SK-N-SH (cell line): Measurements from ENCODE around the gene SERPINI1.

Experiments used
- CTCF ChIP-seq: fragments of 200-600 bp; sonication (generic); IDR thresholded peaks from 2 replicates; pipeline ENCODE4 v1.6.1; 2017; ENCODE audit warnings: antibody characterized with exemption, mild to moderate bottlenecking, moderate library complexity
- EP300 ChIP-seq, 2 experiments: IDR thresholded peaks; 2 replicates each; pipeline versions ENCODE4 v1.4.0 to v1.6.1; 2012; ENCODE audit warnings: borderline replicate concordance in 1 of 2, low read depth in 1 of 2, low read length in 1 of 2
- EZH2phosphoT487 ChIP-seq: fragments of 200-600 bp; sonication (generic); IDR thresholded peaks from 2 replicates; pipeline ENCODE4 v1.6.1; 2017; ENCODE audit warnings: low read depth, mixed run types, mild to moderate bottlenecking, antibody characterized with exemption, moderate library complexity, borderline replicate concordance
- GABPA ChIP-seq: IDR thresholded peaks from 2 replicates; pipeline ENCODE4 v1.4.0; 2012; ENCODE audit warnings: low read depth, mild to moderate bottlenecking
- IRF3 ChIP-seq: fragments of 150-350 bp; IDR thresholded peaks from 2 replicates; pipeline ENCODE4 v1.6.1; 2016; ENCODE audit warnings: mild to moderate bottlenecking, low read depth, low read length
- MXI1 ChIP-seq: IDR thresholded peaks from 2 replicates; pipeline ENCODE4 v1.6.1; 2012; ENCODE audit warnings: mild to moderate bottlenecking, low read depth, low read length, improper control_type of control experiment
- NRF1 ChIP-seq: IDR thresholded peaks from 2 replicates; pipeline ENCODE4 v1.6.1; 2012; ENCODE audit warnings: low read depth, mild to moderate bottlenecking, low read length
- POLR2AphosphoS5 ChIP-seq: IDR thresholded peaks from 2 replicates; pipeline ENCODE4 v1.6.1; 2012; ENCODE audit warnings: low read depth, low read length
- RAD21 ChIP-seq: IDR thresholded peaks from 2 replicates; pipeline ENCODE4 v1.6.1; 2012; ENCODE audit warnings: mild to moderate bottlenecking, low read length
- SMC3 ChIP-seq: IDR thresholded peaks from 2 replicates; pipeline ENCODE4 v1.6.1; 2012; ENCODE audit warnings: low read depth, low read length, improper control_type of control experiment
- TCF12 ChIP-seq: IDR thresholded peaks from 2 replicates; pipeline ENCODE4 v1.4.0; 2012
- TF ChIP-seq, protein P1 (sequence below): IDR thresholded peaks from 2 replicates; pipeline ENCODE4 v1.6.1; 2012; ENCODE audit warnings: mild to moderate bottlenecking, low read depth, low read length, moderate library complexity

DNA sequence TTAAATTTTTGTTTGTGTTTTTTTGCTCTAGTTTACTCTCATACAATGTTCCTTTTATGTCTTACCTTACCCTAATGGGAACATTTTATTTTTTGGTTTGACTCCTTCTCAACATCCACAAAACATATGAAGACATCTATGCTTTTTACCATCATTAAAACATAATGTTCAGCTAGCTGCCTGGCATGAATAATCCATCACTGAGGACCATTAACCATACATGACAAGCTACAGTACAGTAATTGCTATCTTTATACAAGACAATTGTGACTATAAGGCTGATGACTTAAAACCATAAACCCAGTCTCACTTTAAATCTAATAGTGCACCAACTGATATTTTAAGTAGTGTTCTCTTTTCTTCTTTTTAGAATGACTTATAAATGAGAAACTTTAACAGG is 13.7 kb downstream of the SERPINI1 start:
- TF ChIP-seq CTCF (no peak), POLR2AphosphoS5 (no peak), GABPA (no peak), NRF1 (no peak), IRF3 (no peak), SMC3 (no peak), MXI1 (no peak), EZH2phosphoT487 (no peak), EP300 (IDR thresholded peaks at IDR 0.05; ENCODE audit: borderline replicate concordance in 1 of 2, low read depth in 1 of 2, low read length in 1 of 2) (no peak), RAD21 (no peak), TCF12 (no peak)
- TF ChIP-seq, protein P1, sequence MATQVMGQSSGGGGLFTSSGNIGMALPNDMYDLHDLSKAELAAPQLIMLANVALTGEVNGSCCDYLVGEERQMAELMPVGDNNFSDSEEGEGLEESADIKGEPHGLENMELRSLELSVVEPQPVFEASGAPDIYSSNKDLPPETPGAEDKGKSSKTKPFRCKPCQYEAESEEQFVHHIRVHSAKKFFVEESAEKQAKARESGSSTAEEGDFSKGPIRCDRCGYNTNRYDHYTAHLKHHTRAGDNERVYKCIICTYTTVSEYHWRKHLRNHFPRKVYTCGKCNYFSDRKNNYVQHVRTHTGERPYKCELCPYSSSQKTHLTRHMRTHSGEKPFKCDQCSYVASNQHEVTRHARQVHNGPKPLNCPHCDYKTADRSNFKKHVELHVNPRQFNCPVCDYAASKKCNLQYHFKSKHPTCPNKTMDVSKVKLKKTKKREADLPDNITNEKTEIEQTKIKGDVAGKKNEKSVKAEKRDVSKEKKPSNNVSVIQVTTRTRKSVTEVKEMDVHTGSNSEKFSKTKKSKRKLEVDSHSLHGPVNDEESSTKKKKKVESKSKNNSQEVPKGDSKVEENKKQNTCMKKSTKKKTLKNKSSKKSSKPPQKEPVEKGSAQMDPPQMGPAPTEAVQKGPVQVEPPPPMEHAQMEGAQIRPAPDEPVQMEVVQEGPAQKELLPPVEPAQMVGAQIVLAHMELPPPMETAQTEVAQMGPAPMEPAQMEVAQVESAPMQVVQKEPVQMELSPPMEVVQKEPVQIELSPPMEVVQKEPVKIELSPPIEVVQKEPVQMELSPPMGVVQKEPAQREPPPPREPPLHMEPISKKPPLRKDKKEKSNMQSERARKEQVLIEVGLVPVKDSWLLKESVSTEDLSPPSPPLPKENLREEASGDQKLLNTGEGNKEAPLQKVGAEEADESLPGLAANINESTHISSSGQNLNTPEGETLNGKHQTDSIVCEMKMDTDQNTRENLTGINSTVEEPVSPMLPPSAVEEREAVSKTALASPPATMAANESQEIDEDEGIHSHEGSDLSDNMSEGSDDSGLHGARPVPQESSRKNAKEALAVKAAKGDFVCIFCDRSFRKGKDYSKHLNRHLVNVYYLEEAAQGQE: no peak
